Measurements from ENCODE around the gene ZC3H7A. TPM values are rescaled to one million over a fixed set of nuclear protein-coding genes. Genes with fewer than 3 reads are reported as not detected.
A peak's percentile ranks its signal among the peaks of the same experiment; 100 is the strongest.

Gene ZC3H7A, protein sequence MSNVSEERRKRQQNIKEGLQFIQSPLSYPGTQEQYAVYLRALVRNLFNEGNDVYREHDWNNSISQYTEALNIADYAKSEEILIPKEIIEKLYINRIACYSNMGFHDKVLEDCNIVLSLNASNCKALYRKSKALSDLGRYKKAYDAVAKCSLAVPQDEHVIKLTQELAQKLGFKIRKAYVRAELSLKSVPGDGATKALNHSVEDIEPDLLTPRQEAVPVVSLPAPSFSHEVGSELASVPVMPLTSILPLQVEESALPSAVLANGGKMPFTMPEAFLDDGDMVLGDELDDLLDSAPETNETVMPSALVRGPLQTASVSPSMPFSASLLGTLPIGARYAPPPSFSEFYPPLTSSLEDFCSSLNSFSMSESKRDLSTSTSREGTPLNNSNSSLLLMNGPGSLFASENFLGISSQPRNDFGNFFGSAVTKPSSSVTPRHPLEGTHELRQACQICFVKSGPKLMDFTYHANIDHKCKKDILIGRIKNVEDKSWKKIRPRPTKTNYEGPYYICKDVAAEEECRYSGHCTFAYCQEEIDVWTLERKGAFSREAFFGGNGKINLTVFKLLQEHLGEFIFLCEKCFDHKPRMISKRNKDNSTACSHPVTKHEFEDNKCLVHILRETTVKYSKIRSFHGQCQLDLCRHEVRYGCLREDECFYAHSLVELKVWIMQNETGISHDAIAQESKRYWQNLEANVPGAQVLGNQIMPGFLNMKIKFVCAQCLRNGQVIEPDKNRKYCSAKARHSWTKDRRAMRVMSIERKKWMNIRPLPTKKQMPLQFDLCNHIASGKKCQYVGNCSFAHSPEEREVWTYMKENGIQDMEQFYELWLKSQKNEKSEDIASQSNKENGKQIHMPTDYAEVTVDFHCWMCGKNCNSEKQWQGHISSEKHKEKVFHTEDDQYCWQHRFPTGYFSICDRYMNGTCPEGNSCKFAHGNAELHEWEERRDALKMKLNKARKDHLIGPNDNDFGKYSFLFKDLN
- 10 to 100 TPM; 45.5 to 62.5 (median 55.7) TPM for total RNA-seq
- 10 to 100 TPM; 19.9 to 23.5 (median 22.8) TPM for polyA plus RNA-seq

DNA sequence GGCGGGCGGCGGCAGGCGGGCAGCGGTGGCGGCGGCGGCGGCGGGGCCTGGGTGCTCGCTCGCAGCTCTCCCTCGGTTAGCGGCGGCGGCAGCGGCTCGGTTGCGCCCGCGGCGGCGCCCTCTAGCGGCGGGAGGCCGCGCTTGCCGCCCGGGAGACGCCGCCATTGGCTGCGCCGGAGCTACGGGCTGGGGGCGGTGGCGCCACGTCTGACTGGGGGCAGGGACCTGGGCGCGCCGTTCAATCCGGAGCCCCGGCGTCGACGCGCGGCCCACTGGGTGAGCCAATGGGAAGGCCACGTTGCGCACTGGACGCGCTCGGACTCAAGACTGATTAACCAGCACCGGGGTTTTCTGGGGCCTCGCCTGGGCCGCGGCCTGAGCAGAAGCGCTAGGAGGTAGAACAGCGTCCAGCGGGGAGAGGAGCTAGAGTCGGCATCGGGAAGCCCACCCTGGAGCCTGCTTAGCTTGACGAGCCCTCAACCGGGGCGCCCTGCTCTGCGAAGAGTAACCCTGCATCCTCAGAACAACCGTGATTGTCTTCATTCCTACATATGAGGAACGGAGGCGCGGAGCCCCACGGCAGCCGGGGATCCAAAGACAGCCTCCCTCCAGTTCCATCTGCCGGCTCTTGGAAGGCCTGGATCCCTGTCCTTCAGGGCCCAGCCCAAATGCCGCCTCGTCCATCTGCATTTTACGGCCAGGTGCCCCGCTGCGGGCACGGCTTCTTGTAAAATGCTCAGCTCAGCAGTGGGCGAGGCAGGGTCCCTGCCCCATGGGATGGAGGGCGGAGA lies at the start of gene ZC3H7A:
Gene ZC3H7A (minus strand): TSS at position 93 of the 791 bp plus-strand sequence. CDS start 14,904 bp downstream, outside the sequence.
- no peaks in the 10 kb centered on the region for H3K36me3 ChIP-seq
- peak within 1 kb of the TSS; percentile 68 to 98 (median 95) for H3K4me3 ChIP-seq
- H3K4me1 ChIP-seq: peaks cover 0 to 65% (median 58%) of the 10 kb centered on the region in 4 donors
- WGBS, 2 donors: 0 to 1% methylated on average over 80 of the region's 80 CpGs
- TF ChIP-seq EP300 (IDR thresholded peaks at IDR 0.05) (no peak), POLR2AphosphoS5 (IDR thresholded peaks at IDR 0.05) (peak; percentile 77 to 95 (median 92)), POLR2A (IDR thresholded peaks at IDR 0.05) (peak; percentile 93 to 95)
- TF ChIP-seq, protein P1, sequence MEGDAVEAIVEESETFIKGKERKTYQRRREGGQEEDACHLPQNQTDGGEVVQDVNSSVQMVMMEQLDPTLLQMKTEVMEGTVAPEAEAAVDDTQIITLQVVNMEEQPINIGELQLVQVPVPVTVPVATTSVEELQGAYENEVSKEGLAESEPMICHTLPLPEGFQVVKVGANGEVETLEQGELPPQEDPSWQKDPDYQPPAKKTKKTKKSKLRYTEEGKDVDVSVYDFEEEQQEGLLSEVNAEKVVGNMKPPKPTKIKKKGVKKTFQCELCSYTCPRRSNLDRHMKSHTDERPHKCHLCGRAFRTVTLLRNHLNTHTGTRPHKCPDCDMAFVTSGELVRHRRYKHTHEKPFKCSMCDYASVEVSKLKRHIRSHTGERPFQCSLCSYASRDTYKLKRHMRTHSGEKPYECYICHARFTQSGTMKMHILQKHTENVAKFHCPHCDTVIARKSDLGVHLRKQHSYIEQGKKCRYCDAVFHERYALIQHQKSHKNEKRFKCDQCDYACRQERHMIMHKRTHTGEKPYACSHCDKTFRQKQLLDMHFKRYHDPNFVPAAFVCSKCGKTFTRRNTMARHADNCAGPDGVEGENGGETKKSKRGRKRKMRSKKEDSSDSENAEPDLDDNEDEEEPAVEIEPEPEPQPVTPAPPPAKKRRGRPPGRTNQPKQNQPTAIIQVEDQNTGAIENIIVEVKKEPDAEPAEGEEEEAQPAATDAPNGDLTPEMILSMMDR (IDR thresholded peaks at IDR 0.05): peak in 2 of 4 experiments; percentile 42 to 63
- H3K27ac ChIP-seq: peak within 1 kb of the TSS; percentile 95 to 99 (median 98)
- peak; percentile 99 for DNase-seq
- intact Hi-C loops (cut with DNase I): loop anchor here (1.0 to 10.0 kb wide), 7 partner anchors 53 to 833 kb away; partner anchors contain the start of genes GSPT1, RSL1D1, SNX29 and TXNDC11
- H3K9me3 ChIP-seq: no peaks in the 10 kb centered on the region
- H3K27me3 ChIP-seq: no peaks in the 10 kb centered on the region

DNA sequence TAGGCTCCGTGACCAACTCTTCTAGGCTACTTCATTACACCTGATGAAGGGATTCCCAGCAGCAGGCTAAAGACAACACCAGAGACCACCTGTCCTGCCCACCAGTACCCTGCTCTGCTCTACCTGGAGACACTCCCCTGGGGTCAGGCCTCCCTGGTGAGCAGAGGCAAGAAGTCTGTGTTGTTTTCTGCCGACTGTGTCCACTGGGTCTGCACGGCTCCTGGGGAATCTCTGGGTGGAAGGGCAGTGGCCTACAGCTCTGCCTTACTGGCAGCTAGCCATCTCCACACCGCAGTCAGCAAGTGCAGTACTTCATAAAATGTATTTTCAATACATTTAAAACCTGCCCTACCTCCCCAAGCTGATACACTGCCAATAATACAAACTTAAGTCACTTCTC lies 47.4 kb upstream of the ZC3H7A start:
- no peak overlapping the region for H3K4me3 ChIP-seq
- no peaks in the 10 kb centered on the region for H3K9me3 ChIP-seq
- H3K27me3 ChIP-seq: no peaks in the 10 kb centered on the region
- peaks cover 52 to 96% (median 71%) of the 10 kb centered on the region in 4 donors for H3K36me3 ChIP-seq
- intact Hi-C loops (cut with DNase I): no loop called here
- peaks cover 0 to 6% (median under 1%) of the 10 kb centered on the region in 4 donors for H3K4me1 ChIP-seq
- TF ChIP-seq EP300 (IDR thresholded peaks at IDR 0.05) (no peak), POLR2A (IDR thresholded peaks at IDR 0.05) (no peak), POLR2AphosphoS5 (IDR thresholded peaks at IDR 0.05) (no peak)
- TF ChIP-seq, protein P1 (IDR thresholded peaks at IDR 0.05): no peak
- H3K27ac ChIP-seq: no peak overlapping the region
- no peak for DNase-seq
- 91 to 94% methylated on average over 4 of the region's 4 CpGs for WGBS, 2 donors

DNA sequence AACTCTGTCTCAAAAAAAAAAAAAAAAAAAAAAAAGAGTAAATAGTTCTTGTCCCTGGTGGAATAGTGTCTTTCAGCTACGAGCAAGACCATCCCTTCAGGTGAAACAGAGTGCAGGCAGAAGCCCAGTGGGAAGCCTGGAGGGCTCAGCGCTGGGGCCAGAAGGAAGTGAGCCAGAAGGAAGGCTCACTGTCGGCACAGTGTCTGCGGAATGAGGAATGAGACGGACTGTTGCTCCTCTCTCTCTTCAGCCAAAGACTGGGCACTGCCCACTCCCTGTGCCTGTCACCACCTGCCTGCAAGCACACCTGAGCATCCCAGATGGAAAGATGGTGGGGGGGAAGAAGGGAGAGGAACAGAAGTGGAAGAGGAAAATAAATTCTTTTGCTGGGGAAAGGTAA lies 46.8 kb upstream of the ZC3H7A start:
- peaks cover 54 to 98% (median 75%) of the 10 kb centered on the region in 4 donors for H3K36me3 ChIP-seq
- intact Hi-C loops (cut with DNase I): no loop called here
- no peaks in the 10 kb centered on the region for H3K9me3 ChIP-seq
- TF ChIP-seq POLR2A (IDR thresholded peaks at IDR 0.05) (no peak), POLR2AphosphoS5 (IDR thresholded peaks at IDR 0.05) (no peak), EP300 (IDR thresholded peaks at IDR 0.05) (no peak)
- TF ChIP-seq, protein P1 (IDR thresholded peaks at IDR 0.05): no peak
- no peak overlapping the region for H3K4me3 ChIP-seq
- no peaks in the 10 kb centered on the region for H3K4me1 ChIP-seq
- no peak overlapping the region for H3K27ac ChIP-seq
- H3K27me3 ChIP-seq: no peaks in the 10 kb centered on the region
- DNase-seq: no peak
- WGBS, 2 donors: 96% methylated on average over 5 of the region's 5 CpGs

DNA sequence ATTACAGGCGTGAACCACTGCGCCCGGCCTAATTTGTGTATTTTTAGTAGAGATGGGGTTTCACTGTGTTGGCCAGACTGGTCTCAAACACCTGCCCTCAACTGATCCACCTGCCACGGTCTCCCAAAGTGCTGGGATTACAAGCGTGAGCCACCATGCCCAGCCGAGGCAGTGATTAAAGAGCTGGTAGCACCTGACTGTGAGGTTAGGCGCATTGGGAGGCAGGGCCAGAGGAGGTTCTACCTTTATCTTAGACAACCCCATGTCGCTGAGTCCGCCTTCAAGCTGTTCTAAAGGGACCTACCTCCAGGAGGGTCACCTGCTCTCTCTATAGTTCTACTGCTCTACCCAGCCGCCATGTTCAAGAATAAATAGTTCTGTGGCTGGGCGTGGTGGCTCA lies 46.1 kb upstream of the ZC3H7A start:
- intact Hi-C loops (cut with DNase I): no loop called here
- Histone ChIP-seq H3K27me3 (no peaks in the 10 kb centered on the region), H3K36me3 (peaks cover 60 to 98% (median 78%) of the 10 kb centered on the region in 4 donors), H3K4me1 (no peaks in the 10 kb centered on the region), H3K4me3 (no peak overlapping the region), H3K27ac (no peak overlapping the region), H3K9me3 (no peaks in the 10 kb centered on the region)
- DNase-seq: no peak
- 95 to 97% methylated on average over 11 of the region's 11 CpGs for WGBS, 2 donors
- TF ChIP-seq POLR2A (IDR thresholded peaks at IDR 0.05): no peak
- no peak for TF ChIP-seq POLR2AphosphoS5 (IDR thresholded peaks at IDR 0.05)
- no peak for TF ChIP-seq EP300 (IDR thresholded peaks at IDR 0.05)
- TF ChIP-seq, protein P1 (IDR thresholded peaks at IDR 0.05): no peak

Measured in sigmoid colon (tissue), 7 donors.